NCI-H446 (cell line): ENCODE results near the gene NKD1.

Experiments
- DNase-seq, 2 experiments: peaks; one replicate each; lab custom pipeline; 2025; lab: John Stamatoyannopoulos, UW

The NKD1 gene

GRCh38 chr16:50645563-50646220 lies 97.5 kb downstream of the NKD1 start:
- DNase-seq, result no peak

GRCh38 chr16:50646345-50646744 lies 98.1 kb downstream of the NKD1 start:
- DNase-seq, result no peak

- no peak for DNase-seq
Observed at GRCh38 chr16:50651835-50652438, 103.7 kb downstream of the NKD1 start.

GRCh38 chr16:50652836-50653425 lies 104.7 kb downstream of the NKD1 start:
- no peak for DNase-seq

GRCh38 chr16:50653633-50654519 lies 105.7 kb downstream of the NKD1 start:
- no peak for DNase-seq

- DNase-seq, result no peak
Observed at GRCh38 chr16:50655558-50656055, 107.4 kb downstream of the NKD1 start.

GRCh38 chr16:50657241-50657640 lies 109.0 kb downstream of the NKD1 start:
- no peak for DNase-seq

GRCh38 chr16:50659806-50660205 lies 111.6 kb downstream of the NKD1 start:
- no peak for DNase-seq

GRCh38 chr16:50662306-50662940 lies 114.2 kb downstream of the NKD1 start:
- DNase-seq, result no peak

- DNase-seq, result no peak
Observed at GRCh38 chr16:50664270-50664669, 116.1 kb downstream of the NKD1 start.

- DNase-seq, result peak in 1 of 2 experiments; percentile 63
Observed at GRCh38 chr16:50665128-50665878, 117.1 kb downstream of the NKD1 start.

- no peak for DNase-seq
Observed at GRCh38 chr16:50666658-50667496, 118.7 kb downstream of the NKD1 start.

GRCh38 chr16:50667497-50668367 lies 119.5 kb downstream of the NKD1 start:
- DNase-seq, result no peak

- DNase-seq, result no peak
Observed at GRCh38 chr16:50668368-50669008, 120.3 kb downstream of the NKD1 start.

GRCh38 chr16:50669741-50670140 lies 121.5 kb downstream of the NKD1 start:
- DNase-seq, result no peak

- no peak for DNase-seq
Observed at GRCh38 chr16:50670476-50670875, 122.3 kb downstream of the NKD1 start.

- DNase-seq, result no peak
Observed at GRCh38 chr16:50671644-50672260, 123.6 kb downstream of the NKD1 start.
